Stimulated activated CD8-positive, alpha-beta memory T cell treated with anti-CD3 and anti-CD28 coated beads, Interleukin-7, amount 100 ng/mL, for 4 hours (primary cell): ENCODE measurements around the gene ALG8.
"Not testable (repeated sequence)": the region's sequence is repeated elsewhere in the genome, so short reads cannot be mapped to it uniquely, and the experiment has no call there.

Source experiments
- DNase-seq, 2 donors: peaks; one replicate each; pipeline ENCODE4 v3.0.0-alpha.2; 2020; ENCODE audit warnings: low read depth in 2 of 2

The ALG8 gene

DNA sequence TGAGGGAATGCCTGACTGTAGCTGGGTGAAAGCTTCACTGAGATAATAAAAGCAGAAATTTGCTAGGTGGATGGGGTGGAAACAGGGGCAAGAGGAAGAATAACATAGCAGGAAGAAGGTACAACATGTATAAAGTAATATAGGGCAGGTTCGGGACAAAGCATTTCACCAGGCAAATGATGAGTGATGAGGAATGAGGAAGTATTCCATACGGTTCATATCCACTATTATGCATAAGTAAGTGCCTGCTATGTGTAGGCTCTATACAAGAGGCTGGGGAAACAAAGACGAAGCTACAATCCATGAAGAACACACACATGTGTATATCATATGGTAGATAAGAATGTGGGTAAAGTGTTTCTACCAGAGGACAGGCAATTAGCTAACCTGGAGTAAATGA lies 67.7 kb downstream of the ALG8 start:
- no peak for DNase-seq

- no peak for DNase-seq
These were observed 68.8 kb downstream of the ALG8 start for GRCh38 chr11:78070621-78071020.

DNA sequence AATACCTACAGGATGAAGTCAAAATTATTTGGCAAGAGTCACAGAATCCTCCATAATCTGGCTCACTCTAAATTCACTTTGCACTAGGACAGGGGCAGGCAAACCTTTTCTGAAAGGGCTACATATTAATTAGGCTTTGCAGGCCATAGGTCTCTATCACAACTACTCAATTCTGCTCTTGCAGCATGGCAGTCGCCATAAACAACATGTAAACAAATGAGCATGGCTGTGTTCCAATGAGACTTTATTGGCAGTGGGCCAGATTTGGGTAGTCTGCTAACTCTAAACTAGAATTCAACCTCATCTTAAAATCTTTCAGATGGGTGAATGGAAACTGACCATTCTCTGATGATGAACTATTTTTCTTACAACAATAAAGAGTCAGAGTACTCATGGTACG lies 70.0 kb downstream of the ALG8 start:
- no peak for DNase-seq

DNA sequence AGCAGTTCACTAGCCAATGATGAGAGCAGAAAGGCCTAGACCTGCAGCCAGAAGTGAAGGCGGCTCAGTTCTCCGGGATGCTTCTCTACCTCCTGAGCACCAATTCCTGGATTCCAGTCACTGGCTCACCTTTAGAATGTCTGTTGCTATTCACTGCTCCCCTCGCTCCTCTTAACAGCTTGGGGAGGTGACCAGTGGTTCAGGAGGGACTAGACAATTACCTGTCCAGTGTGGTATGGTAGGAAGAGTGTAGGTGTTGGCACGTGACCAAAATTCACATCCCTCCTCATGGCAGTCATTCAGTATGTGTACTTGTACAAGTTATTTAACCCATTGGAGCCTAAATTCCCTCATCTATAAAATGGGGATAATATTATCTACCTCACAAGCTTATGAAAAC lies 71.7 kb downstream of the ALG8 start:
- no peak for DNase-seq

GRCh38 chr11:78066471-78066870 lies 73.0 kb downstream of the ALG8 start:
- no peak for DNase-seq

DNA sequence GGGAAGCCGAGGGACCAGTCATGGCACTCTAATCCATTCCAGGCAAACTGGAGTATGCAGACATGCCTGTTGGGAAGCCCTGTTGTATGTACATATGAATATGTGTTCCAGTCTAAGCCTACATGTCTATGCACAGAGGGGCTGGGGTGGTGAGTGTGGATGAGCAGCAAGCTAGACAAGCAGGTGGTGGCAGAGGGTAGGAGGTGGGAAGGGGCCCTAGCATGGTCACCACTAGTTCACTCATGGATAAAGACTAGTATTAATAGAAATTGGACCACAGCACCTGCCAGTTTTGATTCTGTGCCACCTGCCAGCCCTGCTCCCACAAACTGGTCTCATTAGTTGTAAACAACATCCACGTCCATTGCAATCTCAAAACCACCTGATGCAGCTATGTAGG lies 74.2 kb downstream of the ALG8 start:
- DNase-seq = no peak

DNA sequence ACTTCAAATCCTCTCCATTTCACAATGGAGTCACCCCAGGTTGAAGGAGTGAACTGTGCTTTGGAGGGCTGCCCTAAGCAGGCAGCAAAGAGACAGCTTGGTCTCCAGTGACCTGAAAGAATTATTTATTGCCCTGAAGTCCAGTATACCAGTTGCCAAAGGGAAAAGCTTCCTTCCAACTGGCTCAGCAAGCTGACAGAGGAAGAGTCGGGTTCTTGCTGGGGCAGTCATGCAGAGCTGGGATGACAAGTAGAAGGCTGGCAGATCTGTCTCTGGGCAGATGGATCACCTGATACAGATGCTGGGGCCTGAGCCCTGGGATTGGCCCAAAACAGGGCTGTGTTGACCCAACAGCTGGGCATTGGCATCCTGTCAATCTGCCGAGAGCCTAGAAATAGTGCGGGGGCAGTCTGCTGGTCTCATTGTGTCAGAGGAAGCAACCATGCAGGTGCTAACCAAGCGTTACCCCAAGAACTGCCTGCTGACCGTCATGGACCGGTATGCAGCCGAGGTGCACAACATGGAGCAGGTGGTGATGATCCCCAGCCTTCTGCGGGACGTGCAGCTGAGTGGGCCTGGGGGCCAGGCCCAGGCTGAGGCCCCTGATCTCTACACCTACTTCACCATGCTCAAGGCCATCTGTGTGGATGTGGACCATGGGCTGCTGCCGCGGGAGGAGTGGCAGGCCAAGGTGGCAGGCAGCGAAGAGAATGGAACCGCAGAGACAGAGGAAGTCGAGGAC lies 75.8 kb downstream of the ALG8 start, which contains the start of gene THRSP:
TSS of gene THRSP (plus strand) at position 422 of the 742 bp plus-strand sequence. CDS start at position 443, 21 bp downstream.
- no peak for DNase-seq

DNA sequence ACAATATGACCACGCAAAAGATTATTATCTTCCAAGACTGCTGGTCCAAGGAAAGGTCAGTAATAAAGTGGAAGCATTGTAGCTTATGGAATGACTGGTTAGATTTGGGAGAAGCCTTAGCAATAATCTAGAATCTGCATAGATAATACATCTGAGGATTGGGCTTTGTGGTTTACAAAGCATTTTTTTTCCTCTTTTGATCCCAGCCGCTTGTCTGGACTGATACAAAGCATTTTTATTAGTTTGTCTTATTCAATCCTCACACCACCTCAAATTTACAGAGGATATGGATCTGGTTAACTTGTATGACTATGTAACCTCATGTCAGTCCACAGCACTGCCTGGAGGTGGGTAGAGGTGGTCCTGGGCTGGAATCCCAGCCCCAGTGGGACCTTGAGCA lies 76.8 kb downstream of the ALG8 start:
- DNase-seq = no peak

DNA sequence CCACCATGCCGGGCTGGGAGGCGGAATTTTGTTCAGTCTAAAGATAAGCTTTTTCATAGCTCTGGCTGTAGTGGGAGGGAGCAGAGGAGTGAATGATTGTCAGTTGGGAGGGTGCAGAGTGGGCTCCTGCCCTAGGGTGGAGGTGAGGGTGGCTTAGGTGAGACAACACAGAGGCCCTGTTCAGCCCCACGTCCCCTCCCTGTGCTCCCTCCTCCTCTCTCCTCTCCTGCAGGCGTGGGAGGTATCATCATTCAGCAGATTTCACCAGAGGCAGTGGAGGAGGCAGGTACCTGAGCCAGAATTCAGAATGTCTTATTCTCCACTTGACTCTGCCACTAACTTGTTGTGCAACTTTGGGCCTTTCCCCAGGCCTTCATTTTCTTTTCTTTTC lies 77.5 kb downstream of the ALG8 start:
- no peak for DNase-seq

DNA sequence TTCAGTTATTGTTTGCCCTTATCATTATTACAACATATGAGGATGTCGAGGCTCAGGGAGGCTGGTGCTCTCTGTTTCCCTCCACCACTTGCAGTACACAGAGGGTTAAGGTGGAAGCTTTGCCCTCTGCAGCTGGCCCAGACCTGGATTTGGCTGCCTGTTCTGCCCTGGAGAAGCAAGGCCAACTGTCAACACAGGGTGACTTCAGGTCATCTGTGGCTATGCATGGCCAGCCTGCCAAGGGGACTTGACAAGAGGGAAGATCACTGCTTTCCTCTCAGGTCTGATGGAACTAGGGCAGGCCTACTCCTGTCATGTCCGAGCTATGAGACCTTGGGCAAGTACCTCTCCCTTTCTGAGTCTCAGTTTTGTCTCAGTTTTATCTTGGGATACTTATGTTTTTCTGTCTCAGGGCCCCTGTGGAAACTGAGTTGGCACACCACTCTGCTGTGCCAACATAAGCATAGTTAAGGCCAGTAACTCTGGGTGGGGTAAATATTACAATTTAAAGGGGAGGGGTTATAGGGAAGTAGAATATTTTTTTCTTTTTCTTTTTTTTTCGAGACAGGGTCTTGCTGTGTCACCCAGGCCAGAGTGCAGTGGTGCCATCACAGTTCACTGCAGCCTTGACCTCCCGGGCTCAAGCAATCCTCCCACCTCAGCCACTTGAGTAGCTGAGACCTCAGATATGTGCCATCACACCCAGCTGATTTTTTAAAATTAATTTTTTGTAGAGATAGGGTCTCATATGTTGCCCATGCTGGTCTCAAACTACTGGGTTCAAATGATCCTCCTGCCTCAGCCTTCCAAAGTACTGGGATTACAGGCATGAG lies 78.1 kb downstream of the ALG8 start:
- no peak for DNase-seq

GRCh38 chr11:78060533-78060932 lies 78.9 kb downstream of the ALG8 start:
- no peak for DNase-seq

- DNase-seq = not testable (repeated sequence)
These were observed 79.6 kb downstream of the ALG8 start for GRCh38 chr11:78059749-78060328.

GRCh38 chr11:78057462-78058055 lies 81.9 kb downstream of the ALG8 start:
- DNase-seq = no peak

DNA sequence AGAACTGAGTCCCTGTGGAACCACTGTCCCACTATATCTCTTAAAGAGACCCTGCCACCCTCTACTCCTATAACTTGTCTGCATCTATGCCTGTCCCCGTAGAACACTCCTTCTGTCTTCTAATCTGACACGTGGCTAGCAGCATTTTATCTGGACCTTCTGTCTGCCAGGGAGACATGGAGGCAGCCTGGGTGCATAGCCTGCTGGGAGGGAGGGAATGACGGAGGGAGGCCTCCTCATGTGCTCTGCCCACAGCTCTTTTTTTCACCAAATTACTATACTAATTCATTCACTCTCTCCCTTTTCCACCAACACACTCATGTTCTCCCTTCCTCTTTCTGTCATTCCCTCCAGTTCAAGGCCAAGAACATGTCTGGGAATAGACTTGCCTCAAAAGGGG lies 83.3 kb downstream of the ALG8 start:
- DNase-seq = no peak

DNA sequence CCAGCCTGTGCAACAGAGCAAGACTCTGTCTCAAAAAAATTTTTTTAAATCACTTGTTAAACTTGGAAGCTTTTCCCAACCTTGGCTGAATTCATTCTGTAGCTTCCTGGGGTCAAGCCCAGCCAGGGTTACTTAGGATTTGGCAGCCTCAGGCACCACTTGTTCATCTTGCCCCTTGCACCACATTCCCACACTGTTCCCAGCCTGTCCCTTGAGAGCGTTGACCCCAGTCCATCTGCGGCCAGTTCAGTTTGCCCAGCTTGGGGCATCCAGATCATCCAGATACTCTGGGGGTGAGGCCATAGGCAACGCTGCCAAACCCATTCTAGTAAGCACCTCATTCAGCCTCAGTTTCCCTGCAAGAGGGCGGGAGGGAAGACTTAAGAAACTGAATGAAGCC lies 84.5 kb downstream of the ALG8 start:
- DNase-seq = no peak

- no peak for DNase-seq
These were observed 88.2 kb downstream of the ALG8 start for GRCh38 chr11:78050964-78051831.
